Measurements from ENCODE around the gene CDH16. TPM values are rescaled to one million over a fixed set of nuclear protein-coding genes. Genes with fewer than 3 reads are reported as not detected.

Gene CDH16
- total RNA-seq, 4 donors from 2014 or later = not detected

DNA sequence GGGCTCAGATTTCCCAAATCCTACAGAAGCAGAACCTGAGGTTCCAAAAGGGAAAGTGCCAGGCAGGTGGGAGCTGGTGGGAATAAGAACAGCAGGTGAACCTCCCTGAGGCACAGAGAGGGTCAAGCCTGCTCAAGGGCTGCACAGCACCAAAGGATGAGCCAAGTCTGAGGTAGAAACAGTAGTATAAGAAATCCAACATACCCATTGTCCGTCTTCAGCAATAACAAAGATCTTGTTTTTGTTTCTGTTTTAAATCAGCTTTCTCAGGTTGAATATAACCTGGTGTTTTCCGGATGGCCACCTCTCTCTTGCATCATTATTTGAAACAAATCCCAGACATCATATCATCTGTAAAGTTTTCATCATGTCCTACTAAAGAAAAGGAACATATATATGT, 31.8 kb upstream of the CDH16 start:
- no peak overlapping the region for H3K27ac ChIP-seq
- H3K27me3 ChIP-seq = peaks cover 6% of the 10 kb centered on the region
- peaks cover 0 to 27% (median 9%) of the 10 kb centered on the region in 3 donors for H3K4me1 ChIP-seq
- WGBS, 2 donors (ENCODE audit: low coverage in 1 of 2) = 69 to 73% methylated on average over 2 of the region's 2 CpGs
- no peaks in the 10 kb centered on the region for H3K9me3 ChIP-seq
- no peak overlapping the region for H3K4me3 ChIP-seq
- H3K36me3 ChIP-seq = no peaks in the 10 kb centered on the region
- no peak for TF ChIP-seq EP300 (IDR thresholded peaks at IDR 0.05)
- TF ChIP-seq POLR2A (IDR thresholded peaks at IDR 0.05) = no peak
- TF ChIP-seq, protein P1, sequence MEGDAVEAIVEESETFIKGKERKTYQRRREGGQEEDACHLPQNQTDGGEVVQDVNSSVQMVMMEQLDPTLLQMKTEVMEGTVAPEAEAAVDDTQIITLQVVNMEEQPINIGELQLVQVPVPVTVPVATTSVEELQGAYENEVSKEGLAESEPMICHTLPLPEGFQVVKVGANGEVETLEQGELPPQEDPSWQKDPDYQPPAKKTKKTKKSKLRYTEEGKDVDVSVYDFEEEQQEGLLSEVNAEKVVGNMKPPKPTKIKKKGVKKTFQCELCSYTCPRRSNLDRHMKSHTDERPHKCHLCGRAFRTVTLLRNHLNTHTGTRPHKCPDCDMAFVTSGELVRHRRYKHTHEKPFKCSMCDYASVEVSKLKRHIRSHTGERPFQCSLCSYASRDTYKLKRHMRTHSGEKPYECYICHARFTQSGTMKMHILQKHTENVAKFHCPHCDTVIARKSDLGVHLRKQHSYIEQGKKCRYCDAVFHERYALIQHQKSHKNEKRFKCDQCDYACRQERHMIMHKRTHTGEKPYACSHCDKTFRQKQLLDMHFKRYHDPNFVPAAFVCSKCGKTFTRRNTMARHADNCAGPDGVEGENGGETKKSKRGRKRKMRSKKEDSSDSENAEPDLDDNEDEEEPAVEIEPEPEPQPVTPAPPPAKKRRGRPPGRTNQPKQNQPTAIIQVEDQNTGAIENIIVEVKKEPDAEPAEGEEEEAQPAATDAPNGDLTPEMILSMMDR (IDR thresholded peaks at IDR 0.05) = no peak
- TF ChIP-seq POLR2AphosphoS5 (IDR thresholded peaks at IDR 0.05) = no peak
- ATAC-seq = no peak

DNA sequence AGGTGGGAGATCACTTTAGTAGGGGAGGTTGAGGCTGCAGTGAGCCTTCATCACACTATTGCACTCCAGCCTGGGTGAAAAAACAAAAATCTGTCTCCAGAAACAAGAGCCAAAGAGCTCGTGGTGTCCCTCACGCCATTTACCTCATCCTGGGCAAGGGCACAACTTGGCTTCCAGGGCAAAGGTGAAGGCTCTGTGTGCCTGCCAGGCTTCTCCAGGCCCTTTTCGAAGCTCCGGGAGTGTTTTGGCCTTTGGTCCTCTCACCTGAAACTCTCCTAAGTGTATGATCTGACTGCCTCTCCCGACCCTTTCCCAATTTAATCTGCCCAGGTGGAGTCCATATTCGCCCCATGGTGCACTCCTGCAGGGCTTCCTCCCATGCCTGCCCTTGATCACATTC, 30.8 kb upstream of the CDH16 start:
- H3K27ac ChIP-seq = no peak overlapping the region
- H3K9me3 ChIP-seq = no peaks in the 10 kb centered on the region
- peaks cover 6% of the 10 kb centered on the region for H3K27me3 ChIP-seq
- H3K4me1 ChIP-seq = peaks cover 0 to 27% (median 9%) of the 10 kb centered on the region in 3 donors
- 78 to 82% methylated on average over 3 to 6 of the region's 6 CpGs for WGBS, 2 donors (ENCODE audit: low coverage in 1 of 2)
- ATAC-seq = no peak
- TF ChIP-seq POLR2AphosphoS5 (IDR thresholded peaks at IDR 0.05) (no peak), POLR2A (IDR thresholded peaks at IDR 0.05) (no peak), EP300 (IDR thresholded peaks at IDR 0.05) (no peak)
- TF ChIP-seq, protein P1 (IDR thresholded peaks at IDR 0.05) = no peak
- no peak overlapping the region for H3K4me3 ChIP-seq
- no peaks in the 10 kb centered on the region for H3K36me3 ChIP-seq

DNA sequence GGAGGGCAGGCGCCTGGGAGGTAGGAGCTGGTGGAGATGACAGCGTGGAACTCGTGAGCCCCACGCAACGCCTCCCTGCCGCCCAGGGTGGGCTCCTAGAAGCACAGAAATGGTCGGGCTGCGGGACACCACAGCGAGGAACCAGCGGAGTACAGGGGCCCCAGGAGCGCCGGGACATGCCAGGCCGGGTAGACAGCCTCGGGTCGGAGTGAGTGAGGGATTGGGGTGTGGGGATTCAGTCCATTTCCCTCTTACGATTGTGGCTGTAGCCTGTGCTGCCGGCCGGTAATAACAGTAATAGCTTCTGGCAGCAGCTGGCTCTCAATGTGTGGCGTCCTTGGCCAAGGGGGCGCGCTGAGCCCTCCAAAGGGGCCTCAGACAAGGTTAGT, 30.1 kb upstream of the CDH16 start:
- Histone ChIP-seq H3K27me3 (peaks cover 6% of the 10 kb centered on the region), H3K4me3 (peak overlapping the region; percentile 52 to 58), H3K4me1 (peaks cover 0 to 27% (median 9%) of the 10 kb centered on the region in 3 donors), H3K27ac (no peak overlapping the region), H3K9me3 (no peaks in the 10 kb centered on the region), H3K36me3 (peaks cover 0 to 3% of the 10 kb centered on the region in 2 donors)
- ATAC-seq = no peak
- 17% methylated on average over 7 of the region's 21 CpGs; no CpG with 5 or more reads in 1 of the 2 donors for WGBS, 2 donors (ENCODE audit: low coverage in 1 of 2)
- TF ChIP-seq, protein P1 (IDR thresholded peaks at IDR 0.05) = no peak
- TF ChIP-seq POLR2A (IDR thresholded peaks at IDR 0.05) (no peak), POLR2AphosphoS5 (IDR thresholded peaks at IDR 0.05) (no peak), EP300 (IDR thresholded peaks at IDR 0.05) (no peak)

DNA sequence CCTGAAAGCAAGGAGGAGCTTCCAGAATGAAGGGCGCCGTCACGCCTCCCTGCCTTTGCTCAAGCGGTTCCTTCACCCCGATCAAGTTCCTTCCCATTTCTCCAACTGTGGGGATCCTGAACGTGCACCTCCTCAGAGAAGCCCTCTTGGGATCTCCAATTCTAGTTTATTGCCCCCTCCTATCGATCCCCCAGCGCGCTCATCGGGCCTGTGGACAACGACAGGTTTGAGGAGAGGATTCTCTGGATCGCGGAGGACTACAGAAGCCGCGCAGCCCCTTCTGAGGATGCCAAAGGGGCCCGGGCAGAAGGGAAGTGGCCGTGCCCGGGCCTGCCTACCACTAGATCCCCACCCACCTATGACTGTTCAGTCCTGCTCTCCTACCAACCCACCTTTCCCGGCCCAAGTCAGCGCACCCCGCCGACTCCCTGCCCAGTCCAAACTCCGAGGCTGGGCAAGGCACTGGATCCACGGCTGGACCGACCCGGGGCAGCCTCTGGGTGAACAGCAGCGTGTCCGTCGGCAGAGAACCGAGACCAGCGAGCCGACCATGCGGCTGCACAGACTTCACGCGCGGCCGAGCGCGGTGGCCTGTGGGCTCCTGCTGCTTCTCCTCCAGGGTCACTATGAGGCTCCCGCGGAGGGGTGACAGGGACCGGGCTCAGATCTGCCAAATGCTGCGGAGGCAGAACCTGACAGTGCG, 29.6 kb upstream of the CDH16 start:
- ATAC-seq = peak; percentile 56
- WGBS, 2 donors (ENCODE audit: low coverage in 1 of 2) = 0% methylated on average over 1 of the region's 44 CpGs; no CpG with 5 or more reads in 1 of the 2 donors
- H3K27ac ChIP-seq = peak overlapping the region in 1 of 4 donors; percentile 41
- peaks cover 0 to 27% (median 9%) of the 10 kb centered on the region in 3 donors for H3K4me1 ChIP-seq
- peaks cover 6% of the 10 kb centered on the region for H3K27me3 ChIP-seq
- peak overlapping the region; percentile 52 to 58 for H3K4me3 ChIP-seq
- H3K36me3 ChIP-seq = peaks cover 0 to 9% of the 10 kb centered on the region in 2 donors
- TF ChIP-seq EP300 (IDR thresholded peaks at IDR 0.05) = no peak
- TF ChIP-seq POLR2AphosphoS5 (IDR thresholded peaks at IDR 0.05) = no peak
- TF ChIP-seq, protein P1 (IDR thresholded peaks at IDR 0.05) = no peak
- no peak for TF ChIP-seq POLR2A (IDR thresholded peaks at IDR 0.05)
- no peaks in the 10 kb centered on the region for H3K9me3 ChIP-seq

Measured in gastroesophageal sphincter (tissue), 4 donors.